HCT116 (cell line): Measurements from ENCODE around the gene GPT2.

Experiments
- CEBPB ChIP-seq: IDR thresholded peaks from 2 replicates; pipeline ENCODE4 v1.6.1; 2012; ENCODE audit warnings: low read depth
- CTCF ChIP-seq, 3 experiments: fragments of 200-600 bp in 1 of 3; sonication (generic) in 1 of 3; IDR thresholded peaks in 2 of 3; conservative IDR thresholded peaks in 1 of 3; 2 replicates each; pipeline ENCODE4 v1.5.1; 2012 to 2017; ENCODE audit warnings: low read depth in 2 of 3, low read length in 2 of 3, antibody characterized with exemption in 1 of 3, borderline replicate concordance in 1 of 3, control low read depth in 1 of 3, mild to moderate bottlenecking in 1 of 3, mixed read lengths in 1 of 3, mixed run types in 1 of 3, moderate library complexity in 1 of 3; ENCODE audit not compliant: insufficient read depth in 1 of 3
- EZH2 ChIP-seq: fragments of 200-600 bp; sonication (generic); IDR thresholded peaks from 2 replicates; pipeline ENCODE4 v1.6.1; 2017; ENCODE audit warnings: antibody characterized with exemption, mixed run types
- EZH2phosphoT487 ChIP-seq: fragments of 200-600 bp; IDR thresholded peaks from 2 replicates; pipeline ENCODE4 v1.6.1; 2018; ENCODE audit warnings: antibody characterized with exemption, borderline replicate concordance
- JUND ChIP-seq: IDR thresholded peaks from 2 replicates; pipeline ENCODE4 v1.6.1; 2012
- MAX ChIP-seq: IDR thresholded peaks from 2 replicates; pipeline ENCODE4 v1.6.1; 2012
- POLR2A ChIP-seq: IDR thresholded peaks from 2 replicates; pipeline ENCODE4 v1.7.0; 2011; ENCODE audit warnings: borderline replicate concordance; ENCODE audit not compliant: insufficient read depth, insufficient read length; ENCODE audit errors: extremely low read depth
- POLR2AphosphoS5 ChIP-seq: IDR thresholded peaks from 2 replicates; pipeline ENCODE4 v1.6.1; 2011; ENCODE audit warnings: mild to moderate bottlenecking, low read depth, low read length, moderate library complexity
- SIN3A ChIP-seq: IDR thresholded peaks from 2 replicates; pipeline ENCODE4 v1.6.1; 2012; ENCODE audit warnings: low read depth
- SP1 ChIP-seq: IDR thresholded peaks from 2 replicates; pipeline ENCODE4 v1.6.1; 2012; ENCODE audit warnings: low read depth
- SRF ChIP-seq: IDR thresholded peaks from 2 replicates; pipeline ENCODE4 v1.6.1; 2012; ENCODE audit warnings: low read depth
- YY1 ChIP-seq: IDR thresholded peaks from 2 replicates; pipeline ENCODE4 v1.6.1; 2011; ENCODE audit warnings: low read length, low read depth, moderate library complexity, mild to moderate bottlenecking; ENCODE audit not compliant: insufficient replicate concordance; ENCODE audit errors: extremely low read depth
- ZNF274 ChIP-seq: fragments of 200-500 bp; sonication (Bioruptor generic); IDR thresholded peaks from 2 replicates; pipeline ENCODE4 v1.6.1; 2014; ENCODE audit warnings: mild to moderate bottlenecking, low read depth, low read length, inconsistent platforms

GRCh38 chr16:46836534-46837530, 47.3 kb upstream of the GPT2 start:
- TF ChIP-seq CTCF (IDR thresholded peaks at IDR 0.05 in 2 of 3, conservative IDR thresholded peaks at IDR 0.05 in 1 of 3; ENCODE audit: borderline replicate concordance in 1 of 3, insufficient read depth in 1 of 3, low read depth in 2 of 3, low read length in 2 of 3): no peak
- no peak for TF ChIP-seq MAX
- no peak for TF ChIP-seq SP1
- TF ChIP-seq POLR2A: no peak
- no peak for TF ChIP-seq SRF
- no peak for TF ChIP-seq EZH2
- no peak for TF ChIP-seq EZH2phosphoT487
- TF ChIP-seq JUND: no peak
- no peak for TF ChIP-seq ZNF274
- TF ChIP-seq YY1: no peak
- no peak for TF ChIP-seq POLR2AphosphoS5
- TF ChIP-seq CEBPB: no peak
- no peak for TF ChIP-seq SIN3A
